T-cell (primary cell): Measurements from ENCODE around the gene JSRP1. TPM values are rescaled to one million over a fixed set of nuclear protein-coding genes. Genes with fewer than 3 reads are reported as not detected.

Source experiments
- ATAC-seq, 4 experiments: fragments of 200-7000 bp in 3 of 4; fragments of 150-1000 bp in 1 of 4; cut with Tn5 transposase; replicated peaks in 1 of 4; 1 replicate in 3 of 4; 2 replicates in 1 of 4; pipeline ENCODE4 v1.10.0; 2021; ENCODE audit warnings: moderate library complexity in 3 of 4, mild to moderate bottlenecking in 2 of 4, moderate number of reproducible peaks in 1 of 4
- CTCF ChIA-PET, 2 donors: fragments of 300-600 bp; sonication (Branson Sonifier 250); formaldehyde crosslinking; loops; one replicate each; lab custom pipeline; 2022; ENCODE audit warnings: antibody characterized with exemption in 2 of 2; lab: Charles Lee
- POLR2A ChIA-PET, 2 donors: fragments of 300-600 bp; sonication (Branson Sonifier 250); formaldehyde crosslinking; loops; one replicate each; lab custom pipeline; 2022; ENCODE audit warnings: antibody characterized with exemption in 2 of 2; lab: Charles Lee
- DNase-seq, 35 experiments: peaks; one replicate each; pipeline versions ENCODE4 v3.0.0 to v3.0.0-alpha.2; 2013 to 2023
- H3K27ac ChIP-seq: one replicate; pipeline ENCODE4 v1.5.1; 2013; ENCODE audit warnings: low read length
- H3K27me3 ChIP-seq, 2 experiments: replicated peaks in 1 of 2; 1 replicate in 1 of 2; 2 replicates in 1 of 2; pipeline versions ENCODE4 v1.6.1 to v1.7.0; 2013; ENCODE audit warnings: low read length in 1 of 2, mixed read lengths in 1 of 2; ENCODE audit not compliant: control insufficient read depth in 2 of 2, insufficient read depth in 2 of 2; ENCODE audit errors: extremely low read depth in 1 of 2
- H3K36me3 ChIP-seq, 2 donors: 1 replicate in 1 of 2; 2 replicates in 1 of 2; pipeline versions ENCODE4 v1.6.1 to v1.7.0; 2013; ENCODE audit warnings: low read length in 1 of 2; ENCODE audit not compliant: control insufficient read depth in 2 of 2, insufficient read depth in 1 of 2; ENCODE audit errors: extremely low read depth in 1 of 2
- H3K4me1 ChIP-seq, 2 experiments: 1 replicate in 1 of 2; 2 replicates in 1 of 2; pipeline versions ENCODE4 v1.6.1 to v1.7.0; 2013; ENCODE audit warnings: low read length in 2 of 2, mixed read lengths in 1 of 2; ENCODE audit not compliant: insufficient read depth in 2 of 2, control insufficient read depth in 1 of 2; ENCODE audit errors: extremely low read depth in 1 of 2
- H3K4me3 ChIP-seq, 2 donors: 1 replicate in 1 of 2; 2 replicates in 1 of 2; pipeline versions ENCODE4 v1.5.1 to v1.7.0; 2013; ENCODE audit warnings: mild to moderate bottlenecking in 2 of 2, low read length in 1 of 2, moderate library complexity in 1 of 2; ENCODE audit not compliant: control insufficient read depth in 1 of 2; ENCODE audit errors: extremely low read depth in 1 of 2
- H3K9me3 ChIP-seq: 2 replicates; pipeline ENCODE4 v1.7.0; 2013
- H3K27ac Mint-ChIP-seq, 2 donors: one replicate each; pipeline ENCODE4 v1.8.0; 2020 to 2021; ENCODE audit warnings: mild to moderate bottlenecking in 2 of 2, mixed read lengths in 2 of 2
- H3K27me3 Mint-ChIP-seq, 2 donors: one replicate each; pipeline ENCODE4 v1.8.0; 2021 to 2022; ENCODE audit warnings: mixed read lengths in 2 of 2
- H3K36me3 Mint-ChIP-seq: one replicate; pipeline ENCODE4 v1.8.0; 2021; ENCODE audit warnings: mixed read lengths
- H3K4me1 Mint-ChIP-seq, 3 donors: one replicate each; pipeline ENCODE4 v1.8.0; 2020 to 2022; ENCODE audit warnings: mixed read lengths in 3 of 3, mild to moderate bottlenecking in 1 of 3
- H3K4me3 Mint-ChIP-seq, 3 donors: one replicate each; pipeline ENCODE4 v1.8.0; 2020 to 2022; ENCODE audit warnings: mild to moderate bottlenecking in 3 of 3, mixed read lengths in 3 of 3, moderate library complexity in 3 of 3
- H3K9me3 Mint-ChIP-seq, 3 donors: one replicate each; pipeline ENCODE4 v1.8.0; 2020 to 2022; ENCODE audit warnings: mixed read lengths in 3 of 3
- WGBS: methylation state at CpG from one replicate; pipeline ENCODE4 v1.1.5; 2013; ENCODE audit warnings: missing lambda C conversion rate; ENCODE audit not compliant: insufficient coverage; 5-methylcytosine and 5-hydroxymethylcytosine counted together
- total RNA-seq, 35 experiments: library from RNA in 6 of 35; stranded (reverse) in 6 of 35; fragments of 120-200 nt in 1 of 35; gene quantifications; one replicate each; pipeline versions ENCODE4 v1.2.1 to v1.2.4 and lab custom pipeline; 2013 to 2026

JSRP1 gene
- total RNA-seq, 5 donors from 2014 or later (not counting 1 experiment from before 2014, with no cell fraction given): 0.42 to 1.5 (median 1.0) TPM; not detected in 1

GRCh38 chr19:2268861-2269243 lies 12.6 kb upstream of the JSRP1 start:
- POLR2A ChIA-PET: no interaction called here
- no peak for ATAC-seq
- peak overlapping the region; percentile 60 for H3K27ac ChIP-seq
- H3K27me3 ChIP-seq: no peaks in the 10 kb centered on the region
- no peaks in the 10 kb centered on the region for H3K27me3 Mint-ChIP-seq
- H3K9me3 Mint-ChIP-seq: no peaks in the 10 kb centered on the region
- peak overlapping the region in 1 of 2 donors; percentile 60 for H3K27ac Mint-ChIP-seq
- H3K36me3 Mint-ChIP-seq: peaks cover 10% of the 10 kb centered on the region
- H3K4me1 Mint-ChIP-seq: peaks cover 34 to 38% (median 35%) of the 10 kb centered on the region in 3 donors
- WGBS: 0% methylated on average over 13 of the region's 19 CpGs
- H3K4me3 Mint-ChIP-seq: peak overlapping the region; percentile 90 to 91 (median 90)
- H3K4me3 ChIP-seq: peak overlapping the region; percentile 55 to 91
- H3K36me3 ChIP-seq: peaks cover 0 to 24% of the 10 kb centered on the region in 2 donors
- no peak for DNase-seq
- H3K9me3 ChIP-seq: no peaks in the 10 kb centered on the region
- CTCF ChIA-PET: no interaction called here
- H3K4me1 ChIP-seq: peaks cover 4 to 39% of the 10 kb centered on the region in 2 experiments

GRCh38 chr19:2268480-2268830 lies 12.2 kb upstream of the JSRP1 start:
- H3K27me3 Mint-ChIP-seq: no peaks in the 10 kb centered on the region
- H3K36me3 Mint-ChIP-seq: peaks cover 10% of the 10 kb centered on the region
- no peaks in the 10 kb centered on the region for H3K9me3 ChIP-seq
- H3K4me1 Mint-ChIP-seq: peaks cover 31 to 34% (median 31%) of the 10 kb centered on the region in 3 donors
- peak overlapping the region; percentile 60 for H3K27ac ChIP-seq
- H3K27me3 ChIP-seq: no peaks in the 10 kb centered on the region
- H3K4me3 Mint-ChIP-seq: peak overlapping the region; percentile 90 to 91 (median 90)
- H3K4me1 ChIP-seq: peaks cover 4 to 35% of the 10 kb centered on the region in 2 experiments
- DNase-seq (no peak), ATAC-seq (no peak)
- H3K27ac Mint-ChIP-seq: peak overlapping the region; percentile 19 to 60
- POLR2A ChIA-PET: interaction anchor here in 1 of 2 donors (0.6 kb wide), 1 partner anchor 10 kb away, joined by 5 read pairs; no protein-coding TSS in a partner anchor
- no CpG with 5 or more reads among the region's 4 CpGs for WGBS
- peak overlapping the region; percentile 55 to 91 for H3K4me3 ChIP-seq
- CTCF ChIA-PET: no interaction called here
- H3K9me3 Mint-ChIP-seq: no peaks in the 10 kb centered on the region
- H3K36me3 ChIP-seq: peaks cover 0 to 23% of the 10 kb centered on the region in 2 donors

- POLR2A ChIA-PET: interaction anchor here in 1 of 2 donors (0.5 kb wide), 1 partner anchor 8 kb away, joined by 3 read pairs; no protein-coding TSS in a partner anchor
- Histone ChIP-seq H3K9me3 (no peaks in the 10 kb centered on the region), H3K36me3 (peaks cover 0 to 2% of the 10 kb centered on the region in 2 donors), H3K4me1 (peaks cover 4 to 20% of the 10 kb centered on the region in 2 experiments), H3K4me3 (no peak overlapping the region), H3K27ac (no peak overlapping the region), H3K27me3 (no peaks in the 10 kb centered on the region)
- Mint-ChIP-seq H3K27ac (peak overlapping the region; percentile 34 to 43), H3K27me3 (no peaks in the 10 kb centered on the region), H3K36me3 (peaks cover 1% of the 10 kb centered on the region), H3K4me3 (peak overlapping the region in 1 of 3 donors; percentile 43), H3K4me1 (peaks cover 12 to 20% (median 18%) of the 10 kb centered on the region in 3 donors), H3K9me3 (no peaks in the 10 kb centered on the region)
- CTCF ChIA-PET: no interaction called here
- WGBS: 39% methylated on average over 12 of the region's 18 CpGs
- ATAC-seq (no peak), DNase-seq (peak in 2 of 35 experiments; percentile 45 to 59)
Measured at GRCh38 chr19:2266183-2266993, 10.2 kb upstream of the JSRP1 start.

- Histone ChIP-seq H3K36me3 (no peaks in the 10 kb centered on the region), H3K27me3 (no peaks in the 10 kb centered on the region), H3K4me1 (peaks cover 4 to 52% of the 10 kb centered on the region in 2 experiments), H3K27ac (peak overlapping the region; percentile 1), H3K4me3 (no peak overlapping the region), H3K9me3 (no peaks in the 10 kb centered on the region)
- WGBS: 86% methylated on average over 3 of the region's 7 CpGs
- no peak for ATAC-seq
- peaks cover 36 to 40% (median 36%) of the 10 kb centered on the region in 3 donors for H3K4me1 Mint-ChIP-seq
- H3K36me3 Mint-ChIP-seq: no peaks in the 10 kb centered on the region
- CTCF ChIA-PET: interaction anchor here (0.5 to 1.0 kb wide), 2 partner anchors 23 to 132 kb away, joined by 3 to 10 read pairs; no protein-coding TSS in a partner anchor
- no peaks in the 10 kb centered on the region for H3K9me3 Mint-ChIP-seq
- peak in 18 of 35 experiments; percentile 39 to 75 (median 48) for DNase-seq
- H3K27ac Mint-ChIP-seq: peak overlapping the region; percentile 75 to 82
- POLR2A ChIA-PET: interaction anchor here in 1 of 2 donors (0.7 kb wide), 1 partner anchor 9 kb away, joined by 4 read pairs; no protein-coding TSS in a partner anchor
- no peak overlapping the region for H3K4me3 Mint-ChIP-seq
- no peaks in the 10 kb centered on the region for H3K27me3 Mint-ChIP-seq
Measured at GRCh38 chr19:2261438-2262172, 5.4 kb upstream of the JSRP1 start.

- POLR2A ChIA-PET: interaction anchor here (0.6 to 0.7 kb wide), 2 partner anchors 14 to 264 kb away, joined by 3 to 5 read pairs; no protein-coding TSS in a partner anchor
- H3K9me3 Mint-ChIP-seq: no peaks in the 10 kb centered on the region
- no peak for ATAC-seq
Measured at GRCh38 chr19:2260341-2260805, 4.2 kb upstream of the JSRP1 start.

More at GRCh38 chr19:2260341-2260805, 4.2 kb upstream of the JSRP1 start:
- H3K4me1 ChIP-seq: peaks cover 4 to 55% of the 10 kb centered on the region in 2 experiments
- CTCF ChIA-PET: interaction anchor here in 1 of 2 donors (0.7 kb wide), 1 partner anchor 10 kb away, joined by 3 read pairs; no protein-coding TSS in a partner anchor
- H3K27ac Mint-ChIP-seq: peak overlapping the region; percentile 88 to 98
- no peaks in the 10 kb centered on the region for H3K27me3 Mint-ChIP-seq
- H3K27me3 ChIP-seq: peaks cover 0 to under 1% of the 10 kb centered on the region in 2 experiments
- no peaks in the 10 kb centered on the region for H3K9me3 ChIP-seq
- no peak overlapping the region for H3K4me3 ChIP-seq
- no peaks in the 10 kb centered on the region for H3K36me3 ChIP-seq
- peak overlapping the region; percentile 55 for H3K27ac ChIP-seq
- H3K36me3 Mint-ChIP-seq: no peaks in the 10 kb centered on the region
- 68% methylated on average over 2 of the region's 11 CpGs for WGBS
- H3K4me3 Mint-ChIP-seq: peak overlapping the region; percentile 14 to 61 (median 56)
- peak in 1 of 35 experiments; percentile 58 for DNase-seq
- H3K4me1 Mint-ChIP-seq: peaks cover 29 to 37% (median 32%) of the 10 kb centered on the region in 3 donors
